Neural cell (in vitro differentiated cells): Measurements from ENCODE around the gene GPR143. TPM values are rescaled to one million over a fixed set of nuclear protein-coding genes. Genes with fewer than 3 reads are reported as not detected.

Experiments used
- H2AFZ ChIP-seq: fragments of 200-600, 300-800 bp; sonication (generic), shearing (Covaris generic); 2 replicates; pipeline ENCODE4 v1.6.0; 2014; ENCODE audit warnings: low read depth, mild to moderate bottlenecking, antibody characterized with exemption, low read length, moderate library complexity
- H3F3A ChIP-seq: fragments of 200-600 bp; shearing (Covaris generic); 2 replicates; pipeline ENCODE4 v1.6.1; 2016; ENCODE audit warnings: mild to moderate bottlenecking, moderate library complexity, mixed read lengths, antibody characterized with exemption, low read length; ENCODE audit not compliant: insufficient read depth, poor library complexity, severe bottlenecking
- H3K27ac ChIP-seq: fragments of 200-600, 300-800 bp; sonication (generic), shearing (Covaris generic); 2 replicates; pipeline ENCODE4 v1.5.1; 2014; ENCODE audit warnings: mild to moderate bottlenecking, low read length, moderate library complexity
- H3K27me3 ChIP-seq: fragments of 300-800, 200-600 bp; sonication (generic), shearing (Covaris generic); 2 replicates; pipeline ENCODE4 v1.6.0; 2014; ENCODE audit warnings: mild to moderate bottlenecking, low read depth, low read length, moderate library complexity; ENCODE audit not compliant: insufficient read depth
- H3K36me3 ChIP-seq: fragments of 300-800, 200-600 bp; sonication (generic), shearing (Covaris generic); 2 replicates; pipeline ENCODE4 v1.5.1; 2014; ENCODE audit warnings: mild to moderate bottlenecking, antibody characterized with exemption, low read length, moderate library complexity; ENCODE audit not compliant: insufficient read depth
- H3K4me2 ChIP-seq: fragments of 300-800, 200-600 bp; sonication (generic), shearing (Covaris generic); 2 replicates; pipeline ENCODE4 v1.6.0; 2014; ENCODE audit warnings: mild to moderate bottlenecking, low read length
- H3K4me3 ChIP-seq: fragments of 300-800, 200-600 bp; sonication (generic), shearing (Covaris generic); 2 replicates; pipeline ENCODE4 v1.5.1; 2014; ENCODE audit warnings: mild to moderate bottlenecking, low read length, moderate library complexity
- H3K79me2 ChIP-seq: fragments of 200-600 bp; shearing (Covaris generic); replicated peaks from 2 replicates; pipeline ENCODE4 v1.6.0; 2014; ENCODE audit warnings: mild to moderate bottlenecking, low read length, moderate library complexity; ENCODE audit not compliant: insufficient read depth
- H3K9ac ChIP-seq: fragments of 300-800, 200-600 bp; sonication (generic), shearing (Covaris generic); 2 replicates; pipeline ENCODE4 v1.6.1; 2016; ENCODE audit warnings: mild to moderate bottlenecking, low read length, mixed read lengths
- H3K9me2 ChIP-seq: fragments of 200-600 bp; shearing (Covaris generic); 2 replicates; pipeline ENCODE4 v1.6.1; 2016; ENCODE audit warnings: mild to moderate bottlenecking, low read length, mixed read lengths; ENCODE audit not compliant: insufficient read depth
- H3K9me3 ChIP-seq: fragments of 200-600, 300-800 bp; sonication (generic), shearing (Covaris generic); 2 replicates; pipeline ENCODE4 v1.6.1; 2016; ENCODE audit warnings: mild to moderate bottlenecking, mixed run types, low read length, moderate library complexity, mixed read lengths
- H4K20me1 ChIP-seq: fragments of 200-600 bp; shearing (Covaris generic); 2 replicates; pipeline ENCODE4 v1.6.1; 2016; ENCODE audit warnings: mild to moderate bottlenecking, mixed run types; ENCODE audit not compliant: insufficient read depth
- CTCF ChIP-seq: fragments of 450-650 bp; IDR thresholded peaks from 2 replicates; pipeline ENCODE4 v1.5.1; 2014; ENCODE audit warnings: antibody characterized with exemption, mild to moderate bottlenecking, moderate library complexity; ENCODE audit not compliant: poor library complexity, severe bottlenecking
- EP300 ChIP-seq: fragments of 450-650 bp; conservative IDR thresholded peaks from 2 replicates; pipeline ENCODE4 v1.6.1; 2014; ENCODE audit warnings: antibody characterized with exemption, mild to moderate bottlenecking, moderate library complexity; ENCODE audit not compliant: poor library complexity, severe bottlenecking
- EZH2 ChIP-seq: fragments of 200-600, 300-800 bp; shearing (Covaris generic), sonication (generic); IDR thresholded peaks from 2 replicates; pipeline ENCODE4 v1.6.1; 2014; ENCODE audit warnings: antibody characterized with exemption, low read length, borderline replicate concordance, mild to moderate bottlenecking; ENCODE audit not compliant: insufficient read depth, poor library complexity, severe bottlenecking
- MXI1 ChIP-seq: fragments of 450-650 bp; conservative IDR thresholded peaks from 2 replicates; pipeline ENCODE4 v1.6.1; 2014; ENCODE audit warnings: antibody characterized with exemption, mild to moderate bottlenecking; ENCODE audit not compliant: poor library complexity, severe bottlenecking
- POLR2AphosphoS5 ChIP-seq: IDR thresholded peaks from 2 replicates; pipeline ENCODE4 v1.6.1; 2012
- RAD21 ChIP-seq: fragments of 450-650 bp; conservative IDR thresholded peaks from 2 replicates; pipeline ENCODE4 v1.6.1; 2014; ENCODE audit warnings: antibody characterized with exemption, mild to moderate bottlenecking, moderate library complexity
- REST ChIP-seq: IDR thresholded peaks from 2 replicates; pipeline ENCODE4 v1.6.1; 2012; ENCODE audit warnings: borderline replicate concordance
- SMC3 ChIP-seq: fragments of 450-650 bp; conservative IDR thresholded peaks from 2 replicates; pipeline ENCODE4 v1.6.1; 2014; ENCODE audit warnings: antibody characterized with exemption, mild to moderate bottlenecking, moderate library complexity; ENCODE audit not compliant: poor library complexity
- TAF1 ChIP-seq: IDR thresholded peaks from 2 replicates; pipeline ENCODE4 v1.6.1; 2012; ENCODE audit warnings: low read depth
- polyA plus RNA-seq: library from polyadenylated mRNA; depleted of rRNA; stranded (reverse); fragments of >200 nt; gene quantifications from 2 replicates; pipeline ENCODE4 v1.2.3, GENCODE V29; 2014

Gene GPR143
- polyA plus RNA-seq, 1 donor from 2014 or later: 5.5 TPM

- Histone ChIP-seq H3K4me2 (no peak overlapping the region), H4K20me1 (no peaks in the 10 kb centered on the region), H3K27ac (no peak overlapping the region), H3K27me3 (no peaks in the 10 kb centered on the region), H3K4me3 (no peak overlapping the region), H3K9ac (no peak overlapping the region), H2AFZ (no peak overlapping the region), H3K36me3 (no peaks in the 10 kb centered on the region), H3K9me3 (no peaks in the 10 kb centered on the region), H3F3A (no peaks in the 10 kb centered on the region), H3K79me2 (no peaks in the 10 kb centered on the region), H3K9me2 (no peaks in the 10 kb centered on the region)
- TF ChIP-seq CTCF (no peak), MXI1 (no peak), SMC3 (no peak), REST (no peak), EZH2 (no peak), POLR2AphosphoS5 (no peak), TAF1 (no peak), EP300 (no peak), RAD21 (no peak)
These were observed 62.2 kb downstream of the GPR143 start for GRCh38 chrX:9703406-9703805.

GRCh38 chrX:9701790-9702189 lies 63.9 kb downstream of the GPR143 start:
- H3K4me2 ChIP-seq: no peak overlapping the region
- no peak overlapping the region for H2AFZ ChIP-seq
- no peaks in the 10 kb centered on the region for H3F3A ChIP-seq
- H3K79me2 ChIP-seq: no peaks in the 10 kb centered on the region
- H3K9ac ChIP-seq: no peak overlapping the region
- no peaks in the 10 kb centered on the region for H4K20me1 ChIP-seq
- H3K36me3 ChIP-seq: no peaks in the 10 kb centered on the region
- TF ChIP-seq SMC3 (no peak), REST (no peak), CTCF (no peak), EP300 (no peak), TAF1 (no peak), EZH2 (no peak), MXI1 (no peak), RAD21 (no peak), POLR2AphosphoS5 (no peak)
- no peak overlapping the region for H3K27ac ChIP-seq
- H3K9me2 ChIP-seq: no peaks in the 10 kb centered on the region
- no peaks in the 10 kb centered on the region for H3K9me3 ChIP-seq
- no peak overlapping the region for H3K4me3 ChIP-seq
- H3K27me3 ChIP-seq: no peaks in the 10 kb centered on the region
